SU-DHL-6 (cell line): ENCODE results near the gene RPS6KB2.

Experiments
- CTCF ChIP-seq: fragments of 200-600 bp; sonication (generic); IDR thresholded peaks from one replicate; pipeline ENCODE4 v1.5.1; 2017; ENCODE audit warnings: antibody characterized with exemption, mild to moderate bottlenecking, low read length, moderate library complexity; ENCODE audit not compliant: insufficient read depth, poor library complexity, severe bottlenecking
- EZH2phosphoT487 ChIP-seq: fragments of 200-600 bp; sonication (generic), shearing (Covaris generic); conservative IDR thresholded peaks from 2 replicates; pipeline ENCODE4 v1.6.1; 2018; ENCODE audit warnings: mild to moderate bottlenecking, antibody characterized with exemption, low read length, moderate library complexity, mixed read lengths

GRCh38 chr11:67410369-67410831, 17.9 kb upstream of the RPS6KB2 start:
- TF ChIP-seq CTCF (no peak), EZH2phosphoT487 (no peak)
